ENCODE data around the gene LARGE1. TPM values are rescaled to one million over a fixed set of nuclear protein-coding genes. Genes with fewer than 3 reads are reported as not detected.

Gene LARGE1
- polyA plus RNA-seq, 1 donor: 17.8 TPM

GRCh38 chr22:33542153-33542552 is 378.1 kb downstream of the LARGE1 start:
- Histone ChIP-seq H3K9me3 (ENCODE audit: control insufficient read depth, low read depth, low read length) (no peaks in the 10 kb centered on the region), H3K4me1 (ENCODE audit: control insufficient read depth, insufficient read depth, low read length) (peaks cover 27% of the 10 kb centered on the region), H3K27ac (ENCODE audit: low read length) (no peak overlapping the region), H3K4me3 (ENCODE audit: low read length) (no peak overlapping the region), H3K27me3 (ENCODE audit: control insufficient read depth, insufficient read depth, low read length) (no peaks in the 10 kb centered on the region), H3K36me3 (ENCODE audit: control insufficient read depth, insufficient read depth, low read length) (no peaks in the 10 kb centered on the region)
- DNase-seq: no peak
- 100% methylated on average over 1 of the region's 3 CpGs for WGBS (ENCODE audit: insufficient coverage, low lambda C conversion rate)

DNA sequence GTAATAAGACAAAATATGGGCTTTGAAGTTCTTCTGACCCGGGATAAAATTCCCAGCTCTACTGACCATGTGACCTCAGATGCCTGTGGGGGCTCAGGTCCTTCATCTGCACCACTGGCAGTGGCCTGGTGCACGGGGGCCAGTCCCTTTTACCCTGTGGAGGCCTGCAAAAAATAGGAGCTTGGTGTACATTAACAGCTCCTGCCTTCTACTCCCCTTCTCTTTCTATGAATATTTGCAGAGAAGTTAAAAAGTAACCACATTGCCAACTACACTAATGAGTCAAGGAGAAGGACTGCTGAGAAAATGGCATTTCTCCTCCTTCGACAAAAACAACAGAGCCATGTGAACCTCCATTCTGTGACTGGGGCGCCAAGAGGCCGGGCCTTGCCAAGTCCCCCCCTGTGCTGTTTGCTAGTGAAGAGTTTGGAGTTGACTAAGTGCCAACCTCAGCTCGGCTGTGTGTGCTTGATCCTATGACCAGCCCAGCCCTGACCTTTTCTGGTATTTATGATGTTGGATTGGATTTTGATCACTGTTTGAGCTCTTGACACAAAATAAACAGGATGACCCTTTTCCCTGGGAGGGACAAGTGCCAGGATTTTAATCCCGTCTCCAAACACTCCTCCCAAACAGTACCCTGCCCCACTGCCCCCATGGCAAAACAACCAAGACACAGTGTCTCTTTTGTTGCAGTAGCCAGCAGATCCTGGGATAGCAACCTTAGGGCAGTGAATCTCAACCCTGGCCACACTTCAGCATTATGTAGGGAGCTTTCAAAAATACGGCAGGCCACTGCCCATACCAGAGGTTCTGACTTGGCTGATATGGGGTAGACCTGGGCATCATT is 380.1 kb downstream of the LARGE1 start:
- DNase-seq: peak; percentile 75 to 85
- peaks cover 27% of the 10 kb centered on the region for H3K4me1 ChIP-seq (ENCODE audit: control insufficient read depth, insufficient read depth, low read length)
- peak overlapping the region; percentile 69 for H3K27ac ChIP-seq (ENCODE audit: low read length)
- WGBS (ENCODE audit: insufficient coverage, low lambda C conversion rate): no CpG with 5 or more reads among the region's 8 CpGs
- no peaks in the 10 kb centered on the region for H3K9me3 ChIP-seq (ENCODE audit: control insufficient read depth, low read depth, low read length)
- no peaks in the 10 kb centered on the region for H3K27me3 ChIP-seq (ENCODE audit: control insufficient read depth, insufficient read depth, low read length)
- H3K4me3 ChIP-seq (ENCODE audit: low read length): no peak overlapping the region
- no peaks in the 10 kb centered on the region for H3K36me3 ChIP-seq (ENCODE audit: control insufficient read depth, insufficient read depth, low read length)

DNA sequence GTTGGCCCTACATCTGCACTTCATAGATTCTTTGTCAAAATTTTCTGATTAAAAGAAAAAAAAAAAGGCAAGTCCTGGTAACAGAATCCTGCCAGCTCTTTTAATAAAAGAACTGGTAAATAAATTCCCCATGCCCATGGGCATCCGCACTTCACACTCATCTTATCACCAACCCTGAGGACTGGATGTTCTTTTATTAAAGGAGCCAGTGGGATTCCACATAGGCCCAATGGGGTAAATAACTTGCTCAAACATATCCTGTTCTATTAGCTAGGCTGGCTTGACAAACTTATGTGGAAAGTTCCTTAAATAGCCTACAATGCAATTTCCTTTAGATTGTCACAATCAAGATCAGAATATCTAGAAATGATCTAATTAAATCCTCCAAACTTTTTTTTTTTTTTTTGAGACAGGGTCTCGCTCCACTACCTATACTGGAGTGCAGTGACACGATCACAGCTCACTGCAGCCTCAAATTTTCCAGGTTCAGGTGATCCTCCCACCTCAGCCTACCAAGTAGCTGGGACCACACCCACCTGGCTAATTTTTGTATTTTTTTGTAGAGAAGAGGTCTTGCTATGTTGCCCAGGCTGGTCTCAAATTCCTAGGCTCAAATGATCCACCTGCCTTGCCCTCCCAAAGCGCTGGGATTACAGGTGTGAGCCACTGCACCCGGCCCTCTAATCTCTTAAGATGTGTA is 380.9 kb downstream of the LARGE1 start:
- peak overlapping the region; percentile 69 for H3K27ac ChIP-seq (ENCODE audit: low read length)
- H3K27me3 ChIP-seq (ENCODE audit: control insufficient read depth, insufficient read depth, low read length): no peaks in the 10 kb centered on the region
- H3K9me3 ChIP-seq (ENCODE audit: control insufficient read depth, low read depth, low read length): no peaks in the 10 kb centered on the region
- no peak for DNase-seq
- H3K4me3 ChIP-seq (ENCODE audit: low read length): no peak overlapping the region
- H3K4me1 ChIP-seq (ENCODE audit: control insufficient read depth, insufficient read depth, low read length): peaks cover 27% of the 10 kb centered on the region
- H3K36me3 ChIP-seq (ENCODE audit: control insufficient read depth, insufficient read depth, low read length): no peaks in the 10 kb centered on the region
- WGBS (ENCODE audit: insufficient coverage, low lambda C conversion rate): no CpG with 5 or more reads among the region's 5 CpGs

DNA sequence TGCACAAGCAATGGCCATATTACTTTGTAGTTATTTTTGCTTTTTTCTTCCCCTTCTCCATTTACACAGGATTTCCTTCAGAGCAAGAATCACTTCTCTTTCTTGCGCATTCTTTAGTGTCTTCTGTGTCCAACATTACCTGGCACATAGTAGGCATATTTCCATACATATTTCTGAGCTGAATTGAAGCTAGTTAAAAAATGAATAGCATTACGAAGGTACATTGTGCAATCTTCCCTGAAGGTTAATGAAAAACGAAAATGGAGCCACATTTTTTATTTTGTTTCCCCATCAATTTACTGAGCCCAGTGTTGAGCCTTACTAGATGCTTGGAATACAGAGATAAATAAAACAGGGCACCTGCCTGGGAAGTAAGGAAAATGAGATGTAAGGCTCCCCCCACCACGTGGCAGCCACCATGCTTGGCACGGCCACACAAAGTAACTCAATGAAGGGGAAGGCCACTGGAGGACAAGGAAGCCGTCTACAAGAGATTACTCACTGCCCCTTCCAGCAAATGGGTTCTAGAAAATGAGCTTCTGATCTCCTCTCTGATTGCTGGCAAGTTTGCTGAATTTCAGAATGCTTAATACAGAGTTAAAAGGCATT is 381.9 kb downstream of the LARGE1 start:
- WGBS (ENCODE audit: insufficient coverage, low lambda C conversion rate): no CpG with 5 or more reads among the region's 6 CpGs
- Histone ChIP-seq H3K27ac (ENCODE audit: low read length) (peak overlapping the region; percentile 69), H3K9me3 (ENCODE audit: control insufficient read depth, low read depth, low read length) (no peaks in the 10 kb centered on the region), H3K36me3 (ENCODE audit: control insufficient read depth, insufficient read depth, low read length) (no peaks in the 10 kb centered on the region), H3K27me3 (ENCODE audit: control insufficient read depth, insufficient read depth, low read length) (no peaks in the 10 kb centered on the region), H3K4me3 (ENCODE audit: low read length) (no peak overlapping the region), H3K4me1 (ENCODE audit: control insufficient read depth, insufficient read depth, low read length) (peaks cover 21% of the 10 kb centered on the region)
- DNase-seq: no peak

DNA sequence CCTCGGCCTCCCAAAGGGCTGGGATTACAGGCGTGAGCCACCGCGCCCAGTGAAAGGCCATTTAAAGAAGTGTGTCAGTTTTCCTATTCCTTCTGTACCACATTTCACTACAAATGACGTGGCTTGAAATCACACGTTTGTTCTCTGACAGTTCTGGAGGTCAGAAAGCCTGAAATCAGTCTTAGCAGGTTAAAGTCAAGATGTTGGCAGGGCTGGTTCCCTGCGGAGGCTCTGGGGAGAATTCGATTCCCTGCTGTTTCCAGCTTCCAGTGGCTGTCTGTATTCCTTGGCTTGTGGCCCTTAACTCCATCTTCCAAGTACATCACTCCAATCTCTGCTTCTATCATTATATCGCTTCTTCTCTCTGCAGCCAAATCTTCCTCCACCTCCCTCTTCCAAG is 383.2 kb downstream of the LARGE1 start:
- Histone ChIP-seq H3K9me3 (ENCODE audit: control insufficient read depth, low read depth, low read length) (no peaks in the 10 kb centered on the region), H3K4me3 (ENCODE audit: low read length) (no peak overlapping the region), H3K36me3 (ENCODE audit: control insufficient read depth, insufficient read depth, low read length) (no peaks in the 10 kb centered on the region), H3K4me1 (ENCODE audit: control insufficient read depth, insufficient read depth, low read length) (peaks cover 21% of the 10 kb centered on the region), H3K27ac (ENCODE audit: low read length) (no peak overlapping the region), H3K27me3 (ENCODE audit: control insufficient read depth, insufficient read depth, low read length) (no peaks in the 10 kb centered on the region)
- 100% methylated on average over 1 of the region's 9 CpGs for WGBS (ENCODE audit: insufficient coverage, low lambda C conversion rate)
- DNase-seq: no peak

DNA sequence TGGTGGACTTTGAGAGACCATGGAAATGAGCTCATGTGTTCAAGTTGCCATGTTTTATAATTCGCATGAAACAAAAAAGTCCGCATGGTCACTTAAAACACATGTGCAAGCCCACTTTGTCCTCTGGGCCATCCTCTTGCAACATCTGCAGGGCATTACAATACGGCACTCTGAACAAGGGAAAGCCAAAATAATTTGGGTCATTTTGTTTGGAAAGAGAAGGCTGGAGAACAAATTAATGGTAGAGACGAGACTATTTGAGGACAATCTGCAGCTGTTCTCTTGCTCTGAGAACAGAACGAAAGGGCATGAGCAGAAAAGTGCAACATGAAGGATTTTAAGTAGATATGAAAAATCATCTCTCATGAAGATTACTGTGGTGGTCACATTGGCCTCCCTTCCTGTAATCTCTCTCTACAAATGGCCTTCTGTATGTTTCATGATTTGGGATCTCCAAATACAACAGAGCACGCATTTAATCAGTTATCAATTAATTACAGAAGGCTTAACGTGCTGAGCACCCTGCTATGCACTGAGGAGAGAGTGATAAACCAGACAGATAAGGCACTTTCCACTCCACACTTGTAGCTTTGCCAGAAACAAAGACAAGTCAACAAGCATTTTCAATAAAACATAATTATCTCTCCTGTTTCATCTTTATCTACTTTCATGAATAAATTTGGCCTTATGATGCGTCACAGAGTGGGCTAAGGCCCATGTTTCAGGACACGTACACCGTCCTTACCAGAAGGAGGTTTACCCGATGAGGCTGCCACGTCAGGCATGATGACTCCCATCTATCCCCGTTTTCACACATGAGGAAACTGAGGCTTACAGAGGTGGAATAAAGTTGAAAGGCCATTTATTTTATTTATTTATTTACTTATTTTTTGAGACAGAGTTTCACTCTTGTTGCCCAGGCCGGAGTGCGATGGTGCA is 384.1 kb downstream of the LARGE1 start:
- no peaks in the 10 kb centered on the region for H3K9me3 ChIP-seq (ENCODE audit: control insufficient read depth, low read depth, low read length)
- 80% methylated on average over 7 of the region's 15 CpGs for WGBS (ENCODE audit: insufficient coverage, low lambda C conversion rate)
- H3K27me3 ChIP-seq (ENCODE audit: control insufficient read depth, insufficient read depth, low read length): no peaks in the 10 kb centered on the region
- H3K36me3 ChIP-seq (ENCODE audit: control insufficient read depth, insufficient read depth, low read length): no peaks in the 10 kb centered on the region
- no peak overlapping the region for H3K4me3 ChIP-seq (ENCODE audit: low read length)
- no peak overlapping the region for H3K27ac ChIP-seq (ENCODE audit: low read length)
- DNase-seq: no peak
- peaks cover 21% of the 10 kb centered on the region for H3K4me1 ChIP-seq (ENCODE audit: control insufficient read depth, insufficient read depth, low read length)

GRCh38 chr22:33529424-33530113 is 390.7 kb downstream of the LARGE1 start:
- Histone ChIP-seq H3K27me3 (ENCODE audit: control insufficient read depth, insufficient read depth, low read length) (no peaks in the 10 kb centered on the region), H3K27ac (ENCODE audit: low read length) (no peak overlapping the region), H3K4me1 (ENCODE audit: control insufficient read depth, insufficient read depth, low read length) (no peaks in the 10 kb centered on the region), H3K9me3 (ENCODE audit: control insufficient read depth, low read depth, low read length) (no peaks in the 10 kb centered on the region), H3K4me3 (ENCODE audit: low read length) (no peak overlapping the region), H3K36me3 (ENCODE audit: control insufficient read depth, insufficient read depth, low read length) (no peaks in the 10 kb centered on the region)
- no CpG with 5 or more reads among the region's 9 CpGs for WGBS (ENCODE audit: insufficient coverage, low lambda C conversion rate)
- no peak for DNase-seq

DNA sequence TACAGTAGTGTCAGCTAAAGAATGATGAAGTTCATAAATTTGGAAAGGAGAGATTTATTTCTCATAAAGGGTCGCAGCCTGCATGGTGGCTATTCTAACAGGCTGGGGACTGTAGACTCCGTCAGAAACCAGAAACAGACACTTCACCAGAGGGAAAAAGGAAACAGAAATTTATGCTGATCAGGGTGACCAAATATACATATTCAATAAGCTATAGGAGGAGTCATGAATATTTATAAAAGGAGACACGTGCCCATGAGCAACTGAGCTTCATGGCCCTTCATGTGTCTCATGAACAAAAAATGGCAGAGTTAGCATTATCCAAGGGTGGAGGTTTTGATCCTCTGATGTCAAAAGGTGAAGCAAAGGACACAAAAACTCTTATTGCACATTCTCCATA is 392.1 kb downstream of the LARGE1 start:
- H3K27me3 ChIP-seq (ENCODE audit: control insufficient read depth, insufficient read depth, low read length): no peaks in the 10 kb centered on the region
- no peak for DNase-seq
- WGBS (ENCODE audit: insufficient coverage, low lambda C conversion rate): 100% methylated on average over 2 of the region's 3 CpGs
- no peaks in the 10 kb centered on the region for H3K4me1 ChIP-seq (ENCODE audit: control insufficient read depth, insufficient read depth, low read length)
- H3K4me3 ChIP-seq (ENCODE audit: low read length): no peak overlapping the region
- no peaks in the 10 kb centered on the region for H3K36me3 ChIP-seq (ENCODE audit: control insufficient read depth, insufficient read depth, low read length)
- H3K27ac ChIP-seq (ENCODE audit: low read length): no peak overlapping the region
- no peaks in the 10 kb centered on the region for H3K9me3 ChIP-seq (ENCODE audit: control insufficient read depth, low read depth, low read length)

DNA sequence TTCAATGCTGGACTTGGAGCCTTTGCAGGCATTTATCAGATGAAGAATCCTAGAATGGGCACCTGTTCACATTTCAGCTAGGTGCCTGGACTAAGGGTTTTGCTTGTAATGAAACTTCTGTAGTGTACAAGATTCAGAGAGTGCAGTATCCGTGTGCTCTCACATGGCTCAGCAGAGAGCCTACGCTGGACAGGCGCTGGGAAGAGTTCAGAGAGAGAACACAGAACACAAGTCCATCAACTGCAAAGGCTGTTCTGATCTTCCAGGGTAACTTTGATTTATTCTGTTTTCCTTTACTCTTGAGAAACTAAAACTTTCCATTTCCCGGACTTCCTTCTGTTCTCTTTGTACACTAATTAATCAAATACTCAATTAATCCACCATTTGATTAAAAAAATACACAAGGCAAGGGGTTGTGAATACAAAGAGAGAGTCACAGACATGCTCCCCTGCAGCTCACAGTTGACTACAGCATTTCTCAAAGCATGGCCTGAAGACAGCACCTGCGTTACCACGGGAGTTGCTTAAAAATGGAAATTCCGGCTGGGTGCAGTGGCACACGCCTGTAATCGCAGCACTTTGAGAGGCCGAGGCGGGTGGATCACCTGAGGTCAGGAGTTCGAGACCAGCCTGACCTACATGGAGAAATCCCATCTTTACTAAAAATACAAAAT is 393.7 kb downstream of the LARGE1 start:
- Histone ChIP-seq H3K36me3 (ENCODE audit: control insufficient read depth, insufficient read depth, low read length) (no peaks in the 10 kb centered on the region), H3K27me3 (ENCODE audit: control insufficient read depth, insufficient read depth, low read length) (no peaks in the 10 kb centered on the region), H3K4me3 (ENCODE audit: low read length) (no peak overlapping the region), H3K9me3 (ENCODE audit: control insufficient read depth, low read depth, low read length) (no peaks in the 10 kb centered on the region), H3K4me1 (ENCODE audit: control insufficient read depth, insufficient read depth, low read length) (no peaks in the 10 kb centered on the region), H3K27ac (ENCODE audit: low read length) (no peak overlapping the region)
- WGBS (ENCODE audit: insufficient coverage, low lambda C conversion rate): 100% methylated on average over 4 of the region's 12 CpGs
- no peak for DNase-seq
